Left hindlimb (tissue), 1 donor: ENCODE data around the gene TCF12.

Experiments used
- DNase-seq: peaks from one replicate; pipeline ENCODE4 v3.0.0-alpha.2; 2018

Gene TCF12

DNA sequence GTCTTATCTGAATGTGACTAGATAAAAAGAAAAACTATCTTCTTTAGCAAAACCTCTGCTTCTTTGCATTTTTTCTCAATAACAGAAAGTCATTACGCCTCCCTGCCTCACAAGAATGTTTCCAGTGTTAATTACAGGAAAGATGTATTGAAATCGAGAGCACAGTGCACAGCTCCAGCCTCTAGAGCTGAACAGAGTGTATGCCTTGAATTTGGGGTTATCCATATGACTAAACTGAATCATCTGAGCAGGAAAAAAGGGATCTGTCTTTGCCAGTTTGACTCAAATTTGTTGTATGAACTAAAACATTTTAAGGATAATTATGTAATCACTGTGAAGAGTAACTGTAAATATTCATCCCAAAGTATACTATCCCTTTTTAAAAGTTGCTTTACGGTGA is 308.7 kb downstream of the TCF12 start:
- no peak for DNase-seq

DNA sequence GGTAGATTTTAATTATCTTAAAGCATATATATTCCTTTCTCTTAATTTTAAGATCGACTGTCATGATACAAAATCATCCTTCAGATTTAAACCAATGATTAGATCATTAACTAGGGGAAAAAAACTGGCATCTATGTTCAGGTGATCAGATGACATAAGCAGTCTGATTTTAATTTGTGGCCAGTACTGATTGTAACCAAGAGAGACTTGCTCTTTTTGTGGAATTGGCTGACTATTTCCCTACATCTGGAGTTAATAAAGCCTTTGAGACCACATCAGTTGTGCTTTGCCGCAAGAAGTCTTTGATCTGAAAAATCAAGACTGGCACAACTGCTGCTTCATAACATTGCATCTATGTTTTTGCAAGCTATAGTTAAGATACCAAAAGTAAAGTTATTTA is 309.5 kb downstream of the TCF12 start:
- DNase-seq = no peak

DNA sequence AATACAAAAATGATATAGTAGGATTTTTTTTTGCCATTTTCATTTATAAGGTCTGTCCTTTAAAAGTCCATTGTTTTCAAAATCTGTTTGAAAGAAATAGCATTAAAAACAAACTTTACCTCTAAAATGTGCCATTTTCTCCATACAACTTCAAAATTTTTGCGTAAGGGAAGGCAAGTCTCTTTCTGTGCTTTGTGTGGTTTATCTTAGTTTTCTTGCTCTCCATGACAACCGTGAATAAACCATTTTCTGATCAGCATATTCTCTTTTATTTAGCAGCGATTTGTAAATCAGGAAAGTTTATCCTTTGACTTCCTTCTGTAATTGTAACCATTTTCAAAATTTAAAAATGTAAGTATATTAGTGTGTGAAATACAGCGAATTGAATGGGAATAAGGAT is 310.0 kb downstream of the TCF12 start:
- DNase-seq = no peak

DNA sequence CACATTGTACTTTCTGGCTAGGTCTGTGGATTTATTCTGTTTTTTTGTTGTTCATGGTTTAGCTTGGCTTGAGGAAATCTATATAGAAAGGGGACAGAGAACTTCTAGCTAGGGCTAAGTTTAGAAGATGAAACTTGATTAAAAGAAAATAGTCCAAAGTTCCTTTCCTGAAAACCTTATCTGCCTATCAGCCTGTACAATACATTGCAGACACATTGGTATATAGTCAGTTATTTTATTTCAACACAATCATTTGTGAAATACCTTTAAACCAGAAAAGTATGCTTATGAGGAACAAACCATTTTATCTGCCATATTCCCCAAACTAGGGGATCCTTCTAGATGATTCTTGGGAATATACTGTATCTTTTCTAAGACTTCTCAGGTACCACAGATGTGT is 310.6 kb downstream of the TCF12 start:
- DNase-seq = no peak

DNA sequence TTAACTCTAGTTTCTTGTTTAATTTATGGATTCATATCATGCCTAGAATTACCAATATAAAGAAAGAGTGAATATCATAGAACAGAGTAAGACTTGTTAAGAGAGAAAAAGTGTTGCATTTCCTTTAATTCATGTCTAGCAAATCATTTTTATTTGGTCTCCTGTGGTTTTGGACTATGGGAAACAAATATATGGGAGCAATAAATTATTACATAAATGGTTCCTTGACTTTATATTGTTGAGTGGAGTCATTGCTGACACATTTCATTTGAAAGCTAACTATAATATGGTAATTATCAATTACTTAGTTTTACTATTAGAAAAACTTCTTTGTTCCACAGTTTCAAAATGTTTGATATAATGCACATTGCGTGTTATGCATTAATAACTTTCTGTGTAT is 313.1 kb downstream of the TCF12 start:
- no peak for DNase-seq

DNA sequence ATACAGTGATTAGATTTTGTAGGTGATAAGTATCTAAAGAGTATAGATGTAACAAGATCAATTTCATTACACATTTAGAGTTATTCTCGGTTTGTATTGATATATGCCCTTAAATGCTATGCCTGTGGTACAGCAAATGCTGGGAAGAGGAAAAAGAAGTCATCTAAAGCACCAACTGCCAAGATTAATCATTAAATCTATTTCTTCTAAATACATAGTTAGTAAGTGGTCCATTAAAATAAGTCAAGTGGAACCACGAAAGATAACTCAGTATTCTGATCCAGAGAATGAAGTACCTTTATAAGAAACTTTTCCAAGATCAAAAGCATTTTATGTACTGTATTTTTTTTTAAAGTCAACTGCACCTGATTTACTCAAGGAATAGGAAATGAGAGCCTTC is 315.7 kb downstream of the TCF12 start:
- DNase-seq = no peak

DNA sequence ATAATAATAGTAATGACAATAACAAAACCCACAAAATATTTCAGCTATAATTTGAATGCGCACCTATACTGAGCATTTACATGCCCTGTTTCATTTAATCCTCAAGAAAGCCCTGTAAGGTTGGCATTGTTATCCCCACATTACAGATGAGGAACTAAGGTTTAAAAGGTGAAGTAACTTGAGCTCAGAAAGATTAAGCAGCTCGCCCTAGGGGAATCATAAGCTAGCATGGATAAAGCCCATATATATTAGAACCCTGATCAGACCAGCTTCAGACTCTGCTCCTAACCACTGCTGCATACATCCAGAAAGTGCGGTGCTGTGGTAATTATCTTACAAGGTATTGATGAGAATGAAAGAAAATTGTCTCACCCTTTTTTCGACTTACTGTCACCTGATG is 316.7 kb downstream of the TCF12 start:
- no peak for DNase-seq

DNA sequence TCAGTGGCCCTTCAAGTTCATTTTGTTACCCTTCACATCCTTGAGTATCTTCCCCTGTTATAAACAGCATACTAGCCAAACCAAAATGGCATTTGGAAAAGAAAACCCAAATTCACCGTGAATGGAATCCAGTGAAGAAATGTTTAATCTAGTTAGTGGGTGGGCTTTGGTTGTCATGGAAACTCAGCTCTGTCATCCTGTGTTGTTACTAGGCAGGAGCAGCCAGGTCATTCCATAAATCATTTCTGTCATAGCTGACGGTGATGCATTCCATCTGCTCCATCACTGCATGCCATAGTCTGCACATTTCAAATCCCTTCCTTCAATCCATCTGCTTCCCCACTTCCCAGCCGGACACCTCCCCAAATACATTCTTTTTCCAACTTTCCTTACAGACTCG is 317.4 kb downstream of the TCF12 start:
- peak; percentile 60 for DNase-seq

DNA sequence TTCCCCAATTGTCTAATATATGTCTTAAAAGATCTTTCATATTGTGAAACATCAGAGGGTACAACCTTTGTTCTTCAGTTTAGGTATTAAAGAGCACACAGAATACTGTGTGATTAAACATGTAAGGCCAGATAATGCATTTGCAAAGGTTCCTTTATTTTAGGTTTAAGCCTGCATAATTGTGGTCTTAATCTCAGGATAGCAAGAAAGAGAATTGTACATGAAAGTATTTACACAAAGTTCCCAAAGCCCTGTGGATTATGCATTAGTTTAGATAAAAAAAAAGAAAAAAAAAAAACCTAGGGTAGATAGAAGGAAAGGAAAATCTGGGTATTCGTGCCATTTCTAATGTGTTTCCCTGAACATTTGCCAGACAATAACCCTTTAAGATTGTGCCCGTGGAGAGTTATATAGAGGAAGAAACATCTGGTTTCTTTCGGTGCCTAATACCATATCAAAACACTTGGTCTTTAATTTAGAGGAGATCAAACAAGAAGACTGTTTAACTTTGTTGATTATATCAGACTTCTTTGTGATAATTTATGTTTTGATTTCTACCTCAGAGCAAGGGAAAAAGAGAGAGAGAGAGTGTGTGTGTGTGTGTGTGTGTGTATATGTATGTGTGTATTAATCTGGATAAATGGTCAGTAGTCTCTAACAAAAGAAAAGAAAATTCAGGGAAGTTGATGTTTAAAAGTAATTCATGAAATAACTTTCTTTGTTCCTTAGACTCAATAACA is 318.3 kb downstream of the TCF12 start:
- no peak for DNase-seq

DNA sequence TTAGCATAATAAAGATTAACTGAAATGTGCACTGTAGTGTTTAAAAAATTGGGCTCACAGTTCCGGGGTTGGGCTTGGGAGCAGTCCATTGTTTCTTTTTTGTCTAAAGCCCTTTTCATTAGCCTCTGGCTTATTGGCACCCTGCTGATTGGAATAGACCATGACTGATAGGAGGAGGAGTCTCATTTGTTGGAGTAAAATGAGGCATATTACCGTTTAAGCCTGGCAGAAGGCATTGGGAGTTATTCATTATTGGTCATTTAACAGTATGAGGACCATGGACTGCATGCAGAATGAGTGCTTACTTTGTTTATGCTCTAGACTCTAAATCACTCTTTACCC is 318.8 kb downstream of the TCF12 start:
- no peak for DNase-seq

DNA sequence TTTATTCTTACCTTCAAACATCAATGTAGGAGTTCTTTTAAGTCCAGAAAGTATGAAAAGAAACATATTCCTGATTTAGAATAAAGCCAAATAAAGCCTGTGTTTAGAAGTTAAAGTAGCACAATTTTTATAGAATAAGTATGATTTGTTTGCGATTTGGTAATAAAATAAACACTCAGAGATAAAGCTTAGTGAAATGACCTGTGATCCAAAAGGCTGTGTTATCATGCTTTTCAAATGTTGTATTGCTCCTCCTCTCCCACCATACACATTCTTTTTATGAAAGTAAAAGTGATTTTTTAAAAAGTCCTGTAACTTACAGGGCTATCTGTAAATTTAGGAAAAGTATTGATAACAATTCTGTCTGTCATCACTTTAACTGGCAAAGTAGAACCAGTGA is 319.2 kb downstream of the TCF12 start:
- no peak for DNase-seq

DNA sequence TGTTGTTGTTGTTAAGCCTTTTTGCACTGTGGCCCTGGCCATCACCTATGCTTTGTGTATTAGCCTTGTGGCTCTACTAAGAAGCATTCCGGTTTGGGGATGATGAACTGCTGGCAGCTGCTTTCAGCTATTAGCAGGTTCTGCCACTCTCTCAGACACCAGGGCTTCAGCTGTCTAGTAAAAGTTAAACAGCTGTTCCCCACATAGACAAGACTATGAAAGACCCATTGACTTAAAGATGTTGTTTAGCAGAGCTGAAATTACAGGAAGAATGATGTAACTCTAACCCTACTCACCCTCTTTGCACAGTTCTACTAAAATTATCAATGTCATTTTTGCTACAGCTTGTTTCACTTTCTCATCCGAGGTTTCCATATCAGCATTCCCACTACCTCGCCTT is 326.7 kb downstream of the TCF12 start:
- DNase-seq = peak; percentile 57

DNA sequence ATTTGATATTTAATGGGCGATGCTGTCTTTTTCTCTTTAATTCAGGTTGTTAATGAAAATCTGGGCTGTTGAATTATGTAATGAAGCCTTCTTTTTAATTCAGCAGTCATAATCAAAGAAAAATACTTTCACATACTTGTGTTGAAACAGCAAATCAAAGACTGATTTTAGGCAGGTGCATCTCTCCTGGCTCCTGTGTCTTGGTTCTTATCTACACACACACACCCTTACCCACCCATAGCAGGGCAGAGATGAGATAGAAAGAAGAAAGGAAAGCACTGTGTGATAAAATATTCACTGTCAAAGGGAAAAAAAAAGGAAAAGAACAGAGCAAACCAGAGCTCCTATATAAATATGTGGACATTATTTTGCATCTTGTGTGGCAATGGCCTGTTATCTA is 327.3 kb downstream of the TCF12 start:
- DNase-seq = no peak

DNA sequence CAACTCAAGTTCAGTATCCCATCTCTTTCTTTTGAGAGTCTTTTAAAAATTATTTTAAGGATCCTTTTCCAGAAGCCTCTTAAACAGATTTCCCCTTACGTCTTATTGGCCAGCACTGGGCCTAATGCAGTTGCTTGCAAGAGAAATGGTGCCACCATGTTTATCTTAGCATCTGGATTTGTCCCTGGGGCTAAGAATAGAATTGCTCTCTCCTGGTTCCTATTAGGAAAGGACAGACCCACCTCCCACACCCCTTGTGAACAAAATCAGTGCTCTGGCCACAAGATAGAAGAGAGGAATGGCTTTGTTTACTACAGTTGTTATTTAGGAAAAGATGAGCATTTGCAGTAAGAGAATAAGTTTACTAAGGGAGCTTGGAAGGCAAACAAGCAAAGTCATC is 329.6 kb downstream of the TCF12 start:
- DNase-seq = no peak

DNA sequence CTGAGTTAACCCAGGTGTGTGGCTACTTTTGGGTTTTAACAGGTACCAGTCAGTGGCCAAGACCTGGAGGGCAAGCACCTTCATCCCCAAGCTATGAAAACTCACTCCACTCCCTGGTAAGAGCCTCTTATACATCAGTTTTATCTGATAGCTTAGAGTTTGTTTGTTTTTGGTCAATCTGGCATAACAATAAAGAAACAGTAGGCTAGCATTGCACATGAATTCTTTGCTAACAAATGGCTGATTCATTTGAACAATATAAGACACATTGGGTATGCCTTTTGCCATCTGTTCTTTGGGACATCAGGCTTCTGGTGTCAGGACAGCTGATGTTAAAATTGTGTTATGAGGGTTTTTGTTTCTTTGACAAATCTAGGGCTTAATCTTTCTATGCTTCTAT is 332.9 kb downstream of the TCF12 start:
- DNase-seq = no peak

DNA sequence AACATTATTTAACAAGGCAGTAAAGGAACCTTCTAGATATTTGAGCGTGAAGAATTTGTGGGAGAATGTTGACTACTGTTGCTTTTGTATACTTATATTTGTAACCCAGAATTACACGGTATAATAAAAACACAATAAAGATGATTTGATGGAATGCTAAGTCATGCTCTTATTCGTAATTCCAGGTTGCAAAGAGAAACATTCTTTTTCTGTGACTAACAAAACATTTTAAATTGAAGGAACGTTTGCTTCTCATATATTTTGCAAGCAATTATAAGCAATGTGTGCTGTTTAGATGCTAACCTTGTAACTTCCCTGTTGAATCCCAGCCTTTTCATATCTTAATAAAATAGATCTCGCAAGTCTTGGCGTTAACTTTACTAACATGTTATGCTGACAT is 333.5 kb downstream of the TCF12 start:
- DNase-seq = no peak

DNA sequence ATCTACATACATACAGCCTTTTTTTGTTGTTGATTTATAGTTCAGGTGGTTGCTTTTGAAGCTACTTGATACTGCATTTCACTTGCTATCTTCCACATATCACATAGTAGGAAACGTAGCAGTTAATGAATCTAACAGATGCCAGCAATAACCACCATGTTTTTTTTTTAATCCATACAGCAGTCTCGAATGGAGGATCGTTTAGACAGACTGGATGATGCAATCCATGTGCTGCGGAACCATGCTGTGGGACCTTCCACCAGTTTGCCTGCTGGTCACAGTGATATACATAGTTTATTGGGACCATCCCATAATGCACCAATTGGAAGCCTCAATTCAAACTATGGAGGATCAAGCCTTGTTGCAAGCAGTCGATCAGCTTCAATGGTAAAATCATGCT is 334.6 kb downstream of the TCF12 start:
- DNase-seq = no peak

DNA sequence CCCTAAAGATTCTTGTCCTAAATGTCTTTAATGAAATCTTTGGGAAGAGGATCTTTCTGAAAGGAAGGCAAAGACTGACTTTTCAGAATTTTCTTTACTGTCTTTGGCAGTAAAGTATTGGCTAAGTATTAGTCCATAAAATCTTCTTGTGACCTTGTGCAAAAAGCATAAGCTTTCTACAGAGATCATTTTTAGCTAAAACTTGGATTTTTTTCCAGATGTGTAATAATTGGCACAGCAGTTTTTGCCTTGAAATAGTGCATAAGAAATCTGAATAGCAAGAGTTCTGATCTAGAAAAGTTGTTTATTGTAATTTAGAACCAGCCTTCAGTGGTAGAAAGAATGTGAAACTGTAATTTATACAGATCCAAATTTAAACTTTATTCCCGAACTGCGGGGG is 335.1 kb downstream of the TCF12 start:
- no peak for DNase-seq

DNA sequence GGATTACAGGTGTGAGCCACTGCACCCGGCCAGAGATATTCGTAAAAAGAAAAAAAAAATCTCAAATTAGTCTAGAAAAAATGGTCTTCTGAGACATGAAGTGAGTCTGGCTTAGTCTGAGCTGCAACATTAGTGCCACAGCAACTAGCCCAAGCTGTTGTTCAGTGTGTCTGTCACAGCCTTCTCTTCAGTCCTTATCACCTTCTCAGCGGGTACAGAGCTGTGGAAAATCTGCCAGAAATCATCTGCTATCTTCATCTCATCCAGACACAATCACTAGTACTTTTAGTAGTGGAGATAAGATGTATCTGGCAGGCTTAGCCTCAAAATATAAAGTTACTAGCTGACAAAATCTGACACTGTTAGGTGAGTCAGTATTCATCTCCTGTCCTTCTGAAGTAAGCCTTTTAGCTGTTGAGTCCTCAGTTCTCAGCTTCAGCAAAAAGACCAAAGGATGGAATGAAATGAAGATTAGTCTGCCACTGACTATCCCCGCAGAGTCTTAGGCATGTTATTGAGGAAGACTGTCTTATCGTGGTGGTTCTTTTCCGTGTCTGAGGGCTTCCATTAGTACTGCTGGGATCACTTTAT is 337.4 kb downstream of the TCF12 start:
- DNase-seq = no peak

DNA sequence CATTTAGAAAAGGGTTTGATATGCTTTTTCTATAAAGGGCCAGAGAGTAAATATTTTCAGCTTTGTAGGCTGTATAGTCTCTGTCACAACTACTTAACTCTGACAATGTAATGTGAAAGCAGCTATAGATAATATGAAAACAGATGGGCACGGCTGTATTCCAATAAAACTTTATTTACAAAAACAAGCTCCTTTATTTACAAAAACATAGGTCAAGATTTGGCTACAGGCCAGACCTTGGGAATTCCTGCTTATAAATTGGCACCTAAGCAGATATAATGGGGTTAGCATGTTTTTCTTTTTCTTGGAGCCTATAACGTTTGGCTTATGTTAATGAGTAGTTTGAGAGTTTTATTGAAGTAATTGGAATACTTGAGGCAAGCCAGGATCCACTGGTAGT is 338.5 kb downstream of the TCF12 start:
- DNase-seq = no peak

DNA sequence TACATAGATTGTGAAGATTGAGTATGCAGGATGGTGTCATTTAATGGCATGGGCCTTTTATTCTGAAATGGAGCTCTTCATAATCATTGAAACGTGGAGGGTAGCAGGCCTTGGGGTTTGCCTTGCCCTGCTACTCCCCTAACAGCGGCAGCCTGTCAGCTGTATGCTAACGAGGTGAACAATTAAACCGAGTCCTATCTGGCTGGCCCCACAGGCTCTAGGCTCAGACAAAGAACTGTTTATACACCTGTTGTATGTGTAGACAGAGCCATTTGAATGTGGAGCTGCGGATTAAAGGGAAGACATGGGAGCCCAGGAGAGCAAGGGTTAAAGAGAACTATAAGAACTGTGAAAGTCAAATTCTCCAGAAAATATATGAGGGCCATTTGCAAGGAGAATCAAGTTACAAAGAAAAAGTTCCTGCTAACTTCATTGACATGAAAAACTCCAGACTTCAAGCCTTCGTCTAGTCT is 341.2 kb downstream of the TCF12 start:
- peak; percentile 44 for DNase-seq

DNA sequence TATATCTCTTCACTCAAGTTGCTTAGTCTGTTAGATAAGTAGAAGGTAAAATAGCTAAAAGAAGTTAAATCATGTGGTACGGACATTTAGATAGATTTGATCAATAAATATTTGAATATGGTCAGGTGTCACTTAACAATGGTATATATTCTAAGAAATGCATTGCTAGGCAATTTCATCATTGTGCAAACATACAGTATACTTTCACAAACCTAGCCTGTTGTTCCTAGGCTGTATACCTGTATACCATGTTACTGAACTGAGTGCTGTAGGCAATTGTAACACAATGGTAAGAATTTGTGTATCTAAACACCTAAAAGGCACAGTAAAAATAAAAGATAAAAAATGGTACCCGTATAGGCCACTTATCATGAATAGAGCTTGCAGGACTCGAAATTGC is 345.1 kb downstream of the TCF12 start:
- DNase-seq = no peak

DNA sequence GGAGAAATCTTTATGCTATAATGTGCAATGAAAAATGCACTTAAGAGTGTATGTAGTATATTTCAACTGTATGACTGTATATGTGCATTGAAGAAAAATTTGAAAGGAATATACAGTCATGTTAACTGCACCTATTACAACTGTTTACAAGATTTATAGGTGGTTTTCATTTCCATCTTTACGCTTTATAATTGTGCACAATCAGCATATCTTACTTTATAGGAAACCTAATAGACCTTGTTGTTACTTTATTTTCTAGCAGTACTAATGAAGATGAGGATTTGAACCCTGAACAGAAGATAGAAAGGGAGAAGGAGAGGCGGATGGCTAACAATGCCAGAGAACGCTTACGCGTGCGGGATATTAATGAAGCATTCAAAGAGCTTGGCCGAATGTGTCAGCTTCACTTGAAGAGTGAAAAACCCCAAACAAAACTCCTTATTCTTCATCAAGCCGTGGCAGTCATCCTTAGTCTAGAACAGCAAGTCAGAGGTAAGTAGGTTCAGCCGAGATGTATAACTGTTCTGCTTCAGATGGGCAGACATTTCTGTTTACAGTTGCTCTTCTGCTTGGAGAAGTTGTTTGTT is 354.4 kb downstream of the TCF12 start:
- DNase-seq = no peak

DNA sequence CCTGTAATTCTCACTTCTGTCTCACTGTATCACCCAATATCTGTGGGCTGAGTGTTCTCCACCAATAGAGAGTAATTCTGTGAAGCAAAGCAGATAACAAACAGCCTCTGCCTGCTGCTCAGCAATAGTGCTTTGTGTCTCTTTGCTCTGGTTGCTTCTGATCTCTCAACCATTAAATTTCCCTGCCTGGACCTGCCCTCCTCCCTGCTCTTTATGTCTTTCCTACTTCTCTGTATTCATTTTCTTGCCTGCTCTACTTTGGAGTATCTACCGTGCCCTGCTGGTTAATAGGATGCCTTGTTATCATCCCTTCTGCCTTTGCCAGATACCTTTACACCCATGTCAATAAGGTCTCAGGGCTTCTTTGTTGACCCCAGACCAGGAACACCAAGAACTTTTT is 355.0 kb downstream of the TCF12 start:
- no peak for DNase-seq

DNA sequence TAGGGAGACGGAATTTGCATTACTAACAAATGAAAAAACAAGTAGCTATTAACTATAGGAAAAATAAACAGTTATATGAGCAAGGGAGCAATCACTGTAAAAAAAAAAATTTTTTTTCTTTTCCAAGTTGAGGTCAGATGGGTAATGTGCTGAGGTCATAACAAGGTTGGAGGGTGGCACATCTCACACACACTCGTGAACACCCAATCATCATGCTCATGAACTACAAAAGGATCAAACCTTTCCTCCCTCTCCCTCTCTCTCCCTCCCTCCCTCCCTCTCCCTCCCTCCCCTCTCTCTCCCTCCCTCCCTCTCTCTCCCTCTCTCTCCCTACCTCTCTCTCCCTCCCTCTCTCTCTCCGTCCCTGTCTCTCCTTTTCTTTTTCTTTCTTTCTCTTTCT is 360.0 kb downstream of the TCF12 start:
- DNase-seq = no peak
